ENCODE measurements around the gene GNAQ. TPM values are rescaled to one million over a fixed set of nuclear protein-coding genes. Genes with fewer than 3 reads are reported as not detected.

GNAQ gene
- total and polyA plus RNA-seq, 2 experiments from 2014 or later: 21.1 to 32.8 TPM

DNA sequence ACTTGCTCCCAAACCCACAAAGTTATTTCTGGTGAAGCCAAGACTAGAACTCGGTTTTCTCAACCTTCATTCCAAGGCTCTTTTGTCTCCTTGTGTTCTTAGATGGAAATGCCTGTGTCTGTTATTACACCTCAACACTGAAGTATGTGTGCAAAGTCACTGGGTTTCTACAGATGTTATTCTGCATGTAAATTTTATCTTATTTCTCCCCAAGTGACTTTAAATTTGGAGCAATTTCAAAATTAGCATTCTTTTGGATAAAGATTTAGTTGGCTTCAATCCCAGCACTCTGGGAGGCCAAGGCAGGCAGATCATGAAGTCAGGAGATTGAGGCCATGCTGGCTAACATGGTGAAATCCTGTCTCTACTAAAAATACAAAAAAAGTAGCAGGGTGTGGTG is 279.1 kb downstream of the GNAQ start:
- H3K27ac ChIP-seq: no peak overlapping the region
- DNase-seq (ENCODE audit: low read depth in 1 of 2, low spot score in 1 of 2): peak in 1 of 2 donors; percentile 95
- no peaks in the 10 kb centered on the region for H3K36me3 ChIP-seq
- no peak overlapping the region for H3K4me3 ChIP-seq
- H3K9me3 ChIP-seq (ENCODE audit: low read depth): no peaks in the 10 kb centered on the region
- TF ChIP-seq, protein P1, sequence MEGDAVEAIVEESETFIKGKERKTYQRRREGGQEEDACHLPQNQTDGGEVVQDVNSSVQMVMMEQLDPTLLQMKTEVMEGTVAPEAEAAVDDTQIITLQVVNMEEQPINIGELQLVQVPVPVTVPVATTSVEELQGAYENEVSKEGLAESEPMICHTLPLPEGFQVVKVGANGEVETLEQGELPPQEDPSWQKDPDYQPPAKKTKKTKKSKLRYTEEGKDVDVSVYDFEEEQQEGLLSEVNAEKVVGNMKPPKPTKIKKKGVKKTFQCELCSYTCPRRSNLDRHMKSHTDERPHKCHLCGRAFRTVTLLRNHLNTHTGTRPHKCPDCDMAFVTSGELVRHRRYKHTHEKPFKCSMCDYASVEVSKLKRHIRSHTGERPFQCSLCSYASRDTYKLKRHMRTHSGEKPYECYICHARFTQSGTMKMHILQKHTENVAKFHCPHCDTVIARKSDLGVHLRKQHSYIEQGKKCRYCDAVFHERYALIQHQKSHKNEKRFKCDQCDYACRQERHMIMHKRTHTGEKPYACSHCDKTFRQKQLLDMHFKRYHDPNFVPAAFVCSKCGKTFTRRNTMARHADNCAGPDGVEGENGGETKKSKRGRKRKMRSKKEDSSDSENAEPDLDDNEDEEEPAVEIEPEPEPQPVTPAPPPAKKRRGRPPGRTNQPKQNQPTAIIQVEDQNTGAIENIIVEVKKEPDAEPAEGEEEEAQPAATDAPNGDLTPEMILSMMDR (IDR thresholded peaks at IDR 0.05; ENCODE audit: low read depth, low read length): peak; percentile 8
- no peaks in the 10 kb centered on the region for H3K27me3 ChIP-seq
- H3K4me1 ChIP-seq (ENCODE audit: low read depth): no peaks in the 10 kb centered on the region

DNA sequence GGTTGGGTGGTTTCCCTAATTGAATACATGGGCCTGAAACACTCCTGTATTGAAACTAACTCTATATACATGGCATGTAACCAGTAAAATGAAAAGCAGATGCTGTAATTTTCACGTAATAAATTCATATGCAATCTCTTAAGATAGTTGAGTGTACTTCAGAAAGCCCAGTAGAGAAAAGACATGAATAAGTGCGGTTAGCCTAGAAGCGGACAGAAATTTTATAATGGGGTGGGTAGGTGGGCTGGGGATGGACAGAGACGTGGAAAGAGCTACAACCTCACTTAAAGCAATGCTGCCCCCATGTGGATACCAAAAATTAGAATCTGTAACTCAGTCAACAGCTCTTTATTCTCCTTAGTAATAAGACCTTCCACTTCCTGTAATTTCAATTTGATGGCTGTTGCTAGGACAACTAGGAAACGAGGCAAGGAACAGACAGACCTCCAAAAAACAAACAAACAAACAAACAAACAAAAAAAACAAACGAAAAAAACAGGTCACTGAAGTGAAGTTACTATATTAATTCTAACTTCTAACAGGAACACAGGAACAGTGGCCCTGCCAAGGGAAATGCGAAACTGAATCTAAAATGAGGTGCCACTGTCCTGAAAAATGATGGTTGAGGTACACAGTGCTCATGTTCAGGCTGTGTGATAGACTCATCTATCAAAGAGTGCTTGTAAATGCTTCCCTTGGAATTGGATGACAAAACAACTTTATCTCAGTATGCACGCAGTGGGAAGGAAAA is 280.1 kb downstream of the GNAQ start:
- DNase-seq (ENCODE audit: low read depth in 1 of 2, low spot score in 1 of 2): peak; percentile 65 to 85
- H3K27ac ChIP-seq: no peak overlapping the region
- H3K9me3 ChIP-seq (ENCODE audit: low read depth): no peaks in the 10 kb centered on the region
- H3K27me3 ChIP-seq: no peaks in the 10 kb centered on the region
- H3K4me3 ChIP-seq: no peak overlapping the region
- no peaks in the 10 kb centered on the region for H3K36me3 ChIP-seq
- TF ChIP-seq, protein P1 (IDR thresholded peaks at IDR 0.05; ENCODE audit: low read depth, low read length): peak; percentile 56
- no peaks in the 10 kb centered on the region for H3K4me1 ChIP-seq (ENCODE audit: low read depth)

DNA sequence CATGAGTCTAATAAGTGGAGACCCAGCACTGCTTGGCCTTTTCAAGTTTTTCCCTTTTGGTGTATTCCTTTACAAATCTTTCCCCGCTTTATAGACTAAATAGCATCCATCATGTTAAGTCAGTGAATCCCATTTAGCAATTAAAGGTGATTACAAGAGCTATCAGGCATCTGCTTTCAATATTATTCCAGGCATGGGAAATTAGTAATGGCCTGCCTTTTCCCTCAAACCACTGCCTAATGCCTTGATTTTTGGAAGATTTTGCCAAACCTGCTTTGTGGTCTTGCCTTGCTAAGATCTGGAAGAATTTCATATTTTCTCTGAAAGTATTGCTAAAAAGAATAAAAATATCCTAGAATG is 280.6 kb downstream of the GNAQ start:
- no peak for DNase-seq (ENCODE audit: low read depth in 1 of 2, low spot score in 1 of 2)
- Histone ChIP-seq H3K27ac (no peak overlapping the region), H3K27me3 (no peaks in the 10 kb centered on the region), H3K9me3 (ENCODE audit: low read depth) (no peaks in the 10 kb centered on the region), H3K4me3 (no peak overlapping the region), H3K4me1 (ENCODE audit: low read depth) (no peaks in the 10 kb centered on the region), H3K36me3 (no peaks in the 10 kb centered on the region)
- TF ChIP-seq, protein P1 (IDR thresholded peaks at IDR 0.05; ENCODE audit: low read depth, low read length): no peak

DNA sequence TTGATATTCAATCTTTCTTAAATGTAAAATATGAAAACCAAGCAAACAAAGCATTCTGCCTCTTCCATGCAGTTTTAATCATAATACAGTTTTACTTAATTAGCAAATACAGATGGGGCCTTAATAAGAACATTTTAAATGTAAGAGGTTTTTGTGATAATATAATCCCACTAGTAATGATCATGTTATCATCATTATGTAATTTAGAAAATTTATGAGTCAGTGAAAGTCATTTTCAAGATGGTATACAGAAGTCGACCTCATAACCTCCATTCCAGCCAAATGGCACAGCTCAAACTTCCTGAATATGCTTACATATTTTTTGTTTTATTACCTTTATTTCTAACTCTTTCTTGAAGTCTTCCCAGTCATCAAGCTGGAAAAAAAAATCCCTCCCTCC is 281.3 kb downstream of the GNAQ start:
- TF ChIP-seq, protein P1 (IDR thresholded peaks at IDR 0.05; ENCODE audit: low read depth, low read length): no peak
- no peaks in the 10 kb centered on the region for H3K27me3 ChIP-seq
- H3K4me3 ChIP-seq: no peak overlapping the region
- no peaks in the 10 kb centered on the region for H3K4me1 ChIP-seq (ENCODE audit: low read depth)
- no peaks in the 10 kb centered on the region for H3K9me3 ChIP-seq (ENCODE audit: low read depth)
- no peak for DNase-seq (ENCODE audit: low read depth in 1 of 2, low spot score in 1 of 2)
- no peak overlapping the region for H3K27ac ChIP-seq
- no peaks in the 10 kb centered on the region for H3K36me3 ChIP-seq

DNA sequence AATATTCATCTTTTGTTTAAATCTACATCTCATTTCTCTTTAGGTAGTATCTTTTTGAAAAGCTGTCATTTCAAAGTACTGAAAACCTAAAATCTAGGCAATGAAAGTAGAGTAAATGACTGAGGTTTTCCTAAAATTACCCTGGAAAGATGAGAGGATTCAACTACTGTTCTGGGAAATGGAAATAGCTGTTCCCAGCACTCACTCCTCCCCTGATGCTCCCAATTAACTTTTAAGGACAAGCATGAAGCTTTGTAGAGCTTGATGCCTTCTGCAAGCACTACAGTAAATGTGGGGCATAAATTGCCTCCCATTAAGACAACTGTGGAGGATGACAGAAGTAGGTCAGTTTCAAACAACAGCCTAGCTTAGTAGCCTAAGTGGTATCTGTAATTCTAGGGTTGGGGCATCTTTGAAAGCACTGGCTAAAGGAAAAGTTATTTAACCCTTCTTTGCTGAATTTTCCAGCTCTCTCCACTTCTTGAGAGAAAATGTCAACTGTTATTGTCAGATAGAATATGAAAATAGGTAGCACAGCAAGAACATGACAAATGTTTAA is 283.3 kb downstream of the GNAQ start:
- Histone ChIP-seq H3K27me3 (no peaks in the 10 kb centered on the region), H3K4me3 (no peak overlapping the region), H3K9me3 (ENCODE audit: low read depth) (no peaks in the 10 kb centered on the region), H3K4me1 (ENCODE audit: low read depth) (no peaks in the 10 kb centered on the region), H3K36me3 (no peaks in the 10 kb centered on the region), H3K27ac (no peak overlapping the region)
- no peak for DNase-seq (ENCODE audit: low read depth in 1 of 2, low spot score in 1 of 2)
- TF ChIP-seq, protein P1 (IDR thresholded peaks at IDR 0.05; ENCODE audit: low read depth, low read length): no peak

Data from cardiac muscle cell (in vitro differentiated cells and primary cell).